ENCODE results near the gene SMPDL3B.

Gene SMPDL3B, protein sequence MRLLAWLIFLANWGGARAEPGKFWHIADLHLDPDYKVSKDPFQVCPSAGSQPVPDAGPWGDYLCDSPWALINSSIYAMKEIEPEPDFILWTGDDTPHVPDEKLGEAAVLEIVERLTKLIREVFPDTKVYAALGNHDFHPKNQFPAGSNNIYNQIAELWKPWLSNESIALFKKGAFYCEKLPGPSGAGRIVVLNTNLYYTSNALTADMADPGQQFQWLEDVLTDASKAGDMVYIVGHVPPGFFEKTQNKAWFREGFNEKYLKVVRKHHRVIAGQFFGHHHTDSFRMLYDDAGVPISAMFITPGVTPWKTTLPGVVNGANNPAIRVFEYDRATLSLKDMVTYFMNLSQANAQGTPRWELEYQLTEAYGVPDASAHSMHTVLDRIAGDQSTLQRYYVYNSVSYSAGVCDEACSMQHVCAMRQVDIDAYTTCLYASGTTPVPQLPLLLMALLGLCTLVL

DNA sequence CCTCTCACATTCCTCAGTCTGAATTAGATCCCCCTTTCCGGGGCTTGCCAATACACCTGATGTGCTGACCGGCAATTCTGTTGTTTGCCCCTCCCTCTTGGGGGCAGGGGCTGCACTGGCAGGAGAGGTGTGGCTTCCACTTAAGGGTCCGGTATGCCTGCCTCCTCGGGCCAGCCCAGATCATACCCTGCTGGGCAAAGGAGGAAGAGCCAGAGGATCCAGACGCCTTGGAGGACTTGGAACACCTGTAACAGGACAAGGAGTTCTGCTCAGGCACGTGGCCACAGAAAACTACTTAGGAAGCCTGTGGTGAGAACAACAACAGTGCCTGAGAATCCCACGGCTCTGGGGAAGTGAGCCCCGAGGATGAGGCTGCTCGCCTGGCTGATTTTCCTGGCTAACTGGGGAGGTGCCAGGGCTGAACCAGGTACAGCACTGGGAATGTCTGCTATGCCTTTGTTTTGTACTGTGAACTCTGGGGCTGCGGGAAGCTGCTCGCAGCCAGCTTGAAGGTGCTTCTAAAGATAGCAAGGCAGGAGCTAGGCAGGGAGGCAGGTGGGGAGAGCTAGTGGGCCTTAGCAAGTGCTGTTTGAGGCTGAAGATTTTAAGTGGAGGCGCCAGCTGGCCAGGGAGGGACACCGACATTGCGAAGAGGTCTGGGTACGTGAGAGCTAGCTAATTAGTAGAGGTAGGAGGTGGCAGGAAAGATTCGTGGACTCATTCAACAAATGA is at the start of gene SMPDL3B:
Gene SMPDL3B (plus strand): TSS at position 183 of the 732 bp plus-strand sequence. CDS start 184 bp downstream, at position 367.
- no peaks in the 10 kb centered on the region for H3K36me3 ChIP-seq (ENCODE audit: control insufficient read depth in 2 of 2, insufficient read depth in 1 of 2, low read length in 2 of 2)
- H3K4me3 ChIP-seq (ENCODE audit: low read depth, low read length) = peak within 1 kb of the TSS; percentile 40
- CTCF ChIA-PET = interaction anchor here (0.6 to 1.3 kb wide), 3 partner anchors 19 to 77 kb away, joined by 3 to 7 read pairs (median 3); no protein-coding TSS in a partner anchor
- POLR2A ChIA-PET = interaction anchor here (0.6 to 1.5 kb wide), 2 partner anchors 25 to 78 kb away, joined by 4 to 11 read pairs; partner anchors contain the start of gene XKR8
- no peak within 1 kb of the TSS; the same call in 1 of the 2 replicates for H3K27ac ChIP-seq (ENCODE audit: extremely low read depth, low read depth, low read length)
- no peaks in the 10 kb centered on the region for H3K9me3 ChIP-seq (ENCODE audit: control insufficient read depth, insufficient read depth, low read depth, low read length)
- H3K4me1 ChIP-seq (ENCODE audit: control insufficient read depth, insufficient read depth, low read length) = peaks cover 3% of the 10 kb centered on the region; the same call in 1 of the 2 replicates
- TF ChIP-seq KLF10 (tag by site-specific recombination; IDR thresholded peaks at IDR 0.05) (0 out of 2 replicates have a peak, but pooled peaks have one; percentile 32), IKZF3 (tag by site-specific recombination; IDR thresholded peaks at IDR 0.05) (peak; percentile 86), HIC1 (tag by site-specific recombination; IDR thresholded peaks at IDR 0.05) (peak; percentile 52; the same call in 1 of the 2 replicates), ZBTB17 (tag by site-specific recombination; IDR thresholded peaks at IDR 0.05) (peak; percentile 83), SCRT1 (tag by site-specific recombination; IDR thresholded peaks at IDR 0.05; ENCODE audit: borderline replicate concordance) (peak; percentile 75; the same call in 1 of the 2 replicates), ZNF311 (tag by site-specific recombination; IDR thresholded peaks at IDR 0.05; ENCODE audit: borderline replicate concordance) (no peak), GLI4 (tag by site-specific recombination; IDR thresholded peaks at IDR 0.05) (no peak), ZFP37 (tag by site-specific recombination; IDR thresholded peaks at IDR 0.05) (no peak), ZNF544 (tag by site-specific recombination; IDR thresholded peaks at IDR 0.05) (no peak), KLF8 (tag by site-specific recombination; IDR thresholded peaks at IDR 0.05) (no peak), ZNF2 (tag by site-specific recombination; IDR thresholded peaks at IDR 0.05) (peak; percentile 47; the same call in 1 of the 2 replicates), ZNF548 (tag by site-specific recombination; IDR thresholded peaks at IDR 0.05) (no peak), ZNF341 (tag by site-specific recombination; IDR thresholded peaks at IDR 0.05; ENCODE audit: low read depth) (peak; percentile 84), SP2 (tag by site-specific recombination; IDR thresholded peaks at IDR 0.05) (peak; percentile 78), ZNF335 (tag by site-specific recombination; conservative IDR thresholded peaks at IDR 0.05) (peak; percentile 74), ZXDB (tag by site-specific recombination; IDR thresholded peaks at IDR 0.05) (peak; percentile 40; the same call in 1 of the 2 replicates), WT1 (tag by site-specific recombination; IDR thresholded peaks at IDR 0.05) (0 out of 2 replicates have a peak, but pooled peaks have one; percentile 9), ZNF830 (tag by site-specific recombination; IDR thresholded peaks at IDR 0.05; ENCODE audit: low read depth) (no peak), ZBTB48 (tag by site-specific recombination; IDR thresholded peaks at IDR 0.05) (peak; percentile 32; the same call in 1 of the 2 replicates), ZNF501 (tag by site-specific recombination; IDR thresholded peaks at IDR 0.05) (0 out of 2 replicates have a peak, but pooled peaks have one; percentile 24), KLF9 (tag by site-specific recombination; IDR thresholded peaks at IDR 0.05; ENCODE audit: low read depth) (peak; percentile 41; the same call in 1 of the 2 replicates), ZNF366 (tag by site-specific recombination; conservative IDR thresholded peaks at IDR 0.05) (peak; percentile 9; the same call in 1 of the 2 replicates), ZIC2 (tag by site-specific recombination; IDR thresholded peaks at IDR 0.05) (peak; percentile 26; the same call in 1 of the 2 replicates), ZNF37A (tag by site-specific recombination; IDR thresholded peaks at IDR 0.05) (no peak), ZSCAN16 (tag by site-specific recombination; IDR thresholded peaks at IDR 0.05) (no peak), SP3 (tag by site-specific recombination; IDR thresholded peaks at IDR 0.05) (peak; percentile 84), ZSCAN30 (tag by site-specific recombination; IDR thresholded peaks at IDR 0.05) (peak; percentile 65; the same call in 1 of the 2 replicates), ZNF354C (tag by site-specific recombination; IDR thresholded peaks at IDR 0.05; ENCODE audit: borderline replicate concordance, low read depth) (no peak), OSR2 (tag by site-specific recombination; IDR thresholded peaks at IDR 0.05) (0 out of 2 replicates have a peak, but pooled peaks have one; percentile 12)
- TF ChIP-seq, protein P1, sequence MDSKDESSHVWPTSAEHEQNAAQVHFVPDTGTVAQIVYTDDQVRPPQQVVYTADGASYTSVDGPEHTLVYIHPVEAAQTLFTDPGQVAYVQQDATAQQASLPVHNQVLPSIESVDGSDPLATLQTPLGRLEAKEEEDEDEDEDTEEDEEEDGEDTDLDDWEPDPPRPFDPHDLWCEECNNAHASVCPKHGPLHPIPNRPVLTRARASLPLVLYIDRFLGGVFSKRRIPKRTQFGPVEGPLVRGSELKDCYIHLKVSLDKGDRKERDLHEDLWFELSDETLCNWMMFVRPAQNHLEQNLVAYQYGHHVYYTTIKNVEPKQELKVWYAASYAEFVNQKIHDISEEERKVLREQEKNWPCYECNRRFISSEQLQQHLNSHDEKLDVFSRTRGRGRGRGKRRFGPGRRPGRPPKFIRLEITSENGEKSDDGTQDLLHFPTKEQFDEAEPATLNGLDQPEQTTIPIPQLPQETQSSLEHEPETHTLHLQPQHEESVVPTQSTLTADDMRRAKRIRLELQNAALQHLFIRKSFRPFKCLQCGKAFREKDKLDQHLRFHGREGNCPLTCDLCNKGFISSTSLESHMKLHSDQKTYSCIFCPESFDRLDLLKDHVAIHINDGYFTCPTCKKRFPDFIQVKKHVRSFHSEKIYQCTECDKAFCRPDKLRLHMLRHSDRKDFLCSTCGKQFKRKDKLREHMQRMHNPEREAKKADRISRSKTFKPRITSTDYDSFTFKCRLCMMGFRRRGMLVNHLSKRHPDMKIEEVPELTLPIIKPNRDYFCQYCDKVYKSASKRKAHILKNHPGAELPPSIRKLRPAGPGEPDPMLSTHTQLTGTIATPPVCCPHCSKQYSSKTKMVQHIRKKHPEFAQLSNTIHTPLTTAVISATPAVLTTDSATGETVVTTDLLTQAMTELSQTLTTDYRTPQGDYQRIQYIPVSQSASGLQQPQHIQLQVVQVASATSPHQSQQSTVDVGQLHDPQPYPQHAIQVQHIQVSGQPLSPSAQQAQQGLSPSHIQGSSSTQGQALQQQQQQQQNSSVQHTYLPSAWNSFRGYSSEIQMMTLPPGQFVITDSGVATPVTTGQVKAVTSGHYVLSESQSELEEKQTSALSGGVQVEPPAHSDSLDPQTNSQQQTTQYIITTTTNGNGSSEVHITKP (tag by site-specific recombination; IDR thresholded peaks at IDR 0.05) = peak; percentile 82

Measured in HEK293 (cell line).